HUES64 (cell line): ENCODE measurements around the gene GSG1L2. TPM values are rescaled to one million over a fixed set of nuclear protein-coding genes. Genes with fewer than 3 reads are reported as not detected.

ENCODE experiments used
- H3K27ac ChIP-seq: 2 replicates; pipeline ENCODE4 v1.7.0; 2013; ENCODE audit warnings: low read depth, low read length, inconsistent platforms
- H3K27me3 ChIP-seq: 2 replicates; pipeline ENCODE4 v1.6.1; 2013; ENCODE audit warnings: mild to moderate bottlenecking, low read length; ENCODE audit not compliant: insufficient read depth
- H3K36me3 ChIP-seq: 2 replicates; pipeline ENCODE4 v1.6.1; 2013; ENCODE audit warnings: mild to moderate bottlenecking, low read length; ENCODE audit not compliant: insufficient read depth
- H3K4me1 ChIP-seq: 2 replicates; pipeline ENCODE4 v1.6.1; 2013; ENCODE audit warnings: mild to moderate bottlenecking, low read length, moderate library complexity; ENCODE audit not compliant: insufficient read depth
- H3K4me3 ChIP-seq: 2 replicates; pipeline ENCODE4 v1.5.1; 2013; ENCODE audit warnings: mild to moderate bottlenecking, low read length, moderate library complexity
- H3K9ac ChIP-seq: 2 replicates; pipeline ENCODE4 v1.6.1; 2013; ENCODE audit warnings: mild to moderate bottlenecking, low read depth, low read length
- H3K9me3 ChIP-seq: 2 replicates; pipeline ENCODE4 v1.6.1; 2013; ENCODE audit warnings: low read depth, low read length; ENCODE audit not compliant: insufficient read depth
- WGBS: fragments of 150-250, 120-280 bp; methylation state at CpG from one replicate; pipeline ENCODE4 v1.1.7; 2013; ENCODE audit warnings: missing lambda C conversion rate; 5-methylcytosine and 5-hydroxymethylcytosine counted together
- polyA plus RNA-seq, 2 experiments: library from polyadenylated mRNA; stranded (reverse); fragments of 50-300 nt; gene quantifications; one replicate each; pipeline ENCODE4 v1.2.3, GENCODE V29; 2013

The GSG1L2 gene
- not detected for polyA plus RNA-seq (2013, experiment 1 of 2)
- polyA plus RNA-seq (2013, experiment 2 of 2): not detected

DNA sequence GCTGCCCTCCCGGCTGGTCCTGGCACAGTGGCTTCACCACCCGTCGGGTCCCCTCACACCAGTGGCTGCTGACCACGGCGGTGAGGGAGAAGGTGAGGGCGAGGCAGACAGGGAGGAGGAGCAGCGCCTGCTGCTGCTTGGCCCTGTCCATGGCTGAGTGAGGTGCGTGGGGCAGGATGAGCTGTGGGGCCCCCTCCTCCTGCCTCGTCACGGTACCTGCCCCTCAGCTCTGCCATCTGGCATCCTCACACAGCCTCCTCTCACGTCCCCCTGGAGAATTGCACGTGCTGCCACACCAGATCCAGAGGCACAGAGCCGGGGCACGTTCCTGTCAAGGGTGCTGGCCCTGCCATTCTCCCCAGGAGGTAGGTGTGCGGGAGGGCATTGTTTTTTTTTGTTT, at the start of gene GSG1L2:
Gene GSG1L2, minus strand, starts transcription at position 159 of the 400 bp plus-strand sequence. Its CDS starts 8 bp downstream, at position 151.
- H3K9me3 ChIP-seq: no peaks in the 10 kb centered on the region
- no peak within 1 kb of the TSS for H3K9ac ChIP-seq
- no peaks in the 10 kb centered on the region for H3K4me1 ChIP-seq
- no peak within 1 kb of the TSS for H3K27ac ChIP-seq
- WGBS: 87% methylated on average over 15 of the region's 15 CpGs
- H3K27me3 ChIP-seq: no peaks in the 10 kb centered on the region
- H3K36me3 ChIP-seq: no peaks in the 10 kb centered on the region
- H3K4me3 ChIP-seq: no peak within 1 kb of the TSS

DNA sequence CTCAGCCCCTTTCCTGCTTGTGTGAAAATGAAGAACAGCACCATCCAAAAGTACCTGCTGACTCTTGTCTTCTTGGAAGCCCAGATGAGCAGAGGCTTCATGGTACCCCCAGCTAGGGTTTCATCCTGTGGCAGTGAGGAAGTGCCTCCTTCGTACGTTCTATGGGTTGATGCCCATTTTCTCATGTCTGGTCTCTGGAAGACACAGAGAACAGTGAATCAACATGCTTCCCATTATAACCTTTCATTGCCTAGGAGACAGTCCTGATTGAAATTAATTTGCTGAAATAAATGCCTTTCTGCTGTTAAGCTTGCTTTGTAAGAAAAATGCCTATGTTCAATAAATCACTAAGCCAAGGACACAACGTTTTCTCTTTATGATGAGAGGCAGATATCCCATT, 46.7 kb upstream of the GSG1L2 start:
- no peaks in the 10 kb centered on the region for H3K36me3 ChIP-seq
- WGBS: 90% methylated on average over 3 of the region's 3 CpGs
- H3K4me3 ChIP-seq: no peak overlapping the region
- no peak overlapping the region for H3K27ac ChIP-seq
- H3K27me3 ChIP-seq: no peaks in the 10 kb centered on the region
- no peaks in the 10 kb centered on the region for H3K9me3 ChIP-seq
- no peak overlapping the region for H3K9ac ChIP-seq
- H3K4me1 ChIP-seq: no peaks in the 10 kb centered on the region

DNA sequence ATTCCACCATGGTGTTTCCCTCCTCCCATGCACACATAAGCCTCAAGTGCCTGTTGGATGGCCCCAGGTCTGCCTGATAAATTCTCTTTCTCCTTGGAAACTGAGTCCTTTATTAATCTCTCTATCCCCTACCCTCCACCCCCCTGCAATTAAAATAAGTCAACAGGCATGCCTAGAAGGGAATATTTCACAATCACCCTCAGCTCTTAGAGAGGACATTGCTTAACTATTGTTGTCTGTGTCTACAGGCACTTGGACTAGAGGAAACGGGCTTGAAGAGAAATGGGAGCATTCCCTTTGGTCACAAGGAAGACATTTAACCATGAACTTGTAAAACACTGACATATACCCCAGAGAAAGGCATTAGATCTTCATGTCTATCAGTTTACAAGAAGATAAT, 43.7 kb upstream of the GSG1L2 start:
- no peaks in the 10 kb centered on the region for H3K9me3 ChIP-seq
- no peak overlapping the region for H3K4me3 ChIP-seq
- H3K27me3 ChIP-seq: no peaks in the 10 kb centered on the region
- 83% methylated on average over 1 of the region's 1 CpG for WGBS
- H3K36me3 ChIP-seq: no peaks in the 10 kb centered on the region
- no peak overlapping the region for H3K27ac ChIP-seq
- no peaks in the 10 kb centered on the region for H3K4me1 ChIP-seq
- no peak overlapping the region for H3K9ac ChIP-seq

DNA sequence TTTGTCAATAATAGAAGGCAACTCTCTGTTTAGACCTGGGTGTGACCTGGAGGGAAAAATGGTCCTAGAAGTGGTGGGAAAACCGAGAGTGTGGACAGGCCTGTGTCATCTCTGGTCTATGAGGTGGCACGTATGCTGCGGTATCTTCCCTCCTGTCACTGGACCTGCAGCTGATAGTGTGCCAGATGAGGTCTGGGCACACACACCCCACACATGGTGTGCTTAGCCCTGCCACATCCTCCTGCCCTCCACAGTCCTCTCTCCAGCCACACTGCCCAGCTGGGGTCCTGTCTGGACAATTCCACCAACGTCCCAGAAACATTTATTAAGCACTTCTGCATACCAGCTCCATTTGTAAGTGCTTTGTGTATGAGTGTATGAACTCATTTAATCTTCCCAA, 41.1 kb upstream of the GSG1L2 start:
- no peaks in the 10 kb centered on the region for H3K4me1 ChIP-seq
- no peaks in the 10 kb centered on the region for H3K36me3 ChIP-seq
- no peaks in the 10 kb centered on the region for H3K9me3 ChIP-seq
- H3K9ac ChIP-seq: no peak overlapping the region
- no peaks in the 10 kb centered on the region for H3K27me3 ChIP-seq
- H3K4me3 ChIP-seq: no peak overlapping the region
- 79% methylated on average over 4 of the region's 4 CpGs for WGBS
- no peak overlapping the region for H3K27ac ChIP-seq

DNA sequence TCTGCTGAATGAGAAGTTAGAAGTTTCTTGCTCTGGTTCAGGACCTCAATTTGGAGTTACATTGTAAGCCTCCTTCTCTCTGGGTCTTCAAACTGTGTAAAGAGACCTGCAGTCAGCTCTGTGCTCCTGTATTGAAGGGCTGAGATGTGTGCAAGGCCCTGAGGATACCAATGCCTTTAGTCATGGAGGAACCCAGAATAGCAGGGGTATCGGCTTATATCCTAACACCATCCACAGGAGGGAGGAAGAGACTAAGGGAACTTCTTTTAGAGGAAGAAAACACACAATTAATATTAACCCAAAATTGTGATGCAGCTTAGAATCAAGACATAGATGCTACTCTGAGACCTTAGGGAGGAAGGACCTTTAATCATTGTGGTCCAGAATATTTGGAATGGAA, 40.3 kb upstream of the GSG1L2 start:
- no CpG with 5 or more reads among the region's 1 CpG for WGBS
- H3K27ac ChIP-seq: no peak overlapping the region
- no peak overlapping the region for H3K4me3 ChIP-seq
- H3K9ac ChIP-seq: no peak overlapping the region
- no peaks in the 10 kb centered on the region for H3K27me3 ChIP-seq
- no peaks in the 10 kb centered on the region for H3K36me3 ChIP-seq
- H3K9me3 ChIP-seq: no peaks in the 10 kb centered on the region
- H3K4me1 ChIP-seq: no peaks in the 10 kb centered on the region

DNA sequence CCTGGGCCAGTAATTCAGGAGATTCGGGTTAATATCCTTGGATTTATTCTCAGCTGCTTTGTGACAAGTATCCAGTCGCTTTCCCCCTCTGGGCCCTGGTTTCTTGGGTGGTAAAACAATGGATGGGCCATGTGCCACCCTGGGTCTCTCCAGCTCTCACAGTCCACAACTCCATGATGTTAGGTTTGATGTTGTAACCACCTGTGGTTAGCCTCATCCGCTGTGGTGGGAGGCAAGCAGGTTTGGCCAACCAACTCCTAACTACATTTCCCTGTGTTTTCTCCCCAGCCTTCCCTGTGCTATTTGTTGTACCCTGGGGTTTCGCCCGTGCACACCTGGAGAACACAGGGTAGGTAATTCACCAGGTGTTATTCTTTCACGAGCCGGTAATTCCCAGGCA, 39.0 kb upstream of the GSG1L2 start:
- 89% methylated on average over 7 of the region's 7 CpGs for WGBS
- H3K9ac ChIP-seq: no peak overlapping the region
- H3K4me3 ChIP-seq: no peak overlapping the region

DNA sequence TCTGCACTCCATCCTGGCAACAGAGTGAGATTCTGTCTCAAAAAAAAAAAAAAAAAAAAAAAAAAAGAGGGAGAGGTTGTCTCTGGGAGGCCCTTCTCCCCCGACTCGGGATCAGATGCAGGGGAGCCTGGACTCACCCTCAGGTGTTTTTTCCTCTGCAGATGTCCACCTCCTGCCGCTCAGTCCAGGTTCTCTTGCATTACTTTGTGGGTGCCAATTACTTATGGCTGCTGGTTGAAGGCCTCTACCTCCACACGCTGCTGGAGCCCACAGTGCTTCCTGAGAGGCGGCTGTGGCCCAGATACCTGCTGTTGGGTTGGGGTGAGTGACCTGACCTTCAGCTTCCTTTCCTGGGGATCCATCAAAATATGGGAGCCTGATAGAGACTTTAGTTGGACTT, 37.9 kb upstream of the GSG1L2 start:
- H3K27ac ChIP-seq: no peak overlapping the region
- H3K9me3 ChIP-seq: no peaks in the 10 kb centered on the region
- no peak overlapping the region for H3K4me3 ChIP-seq
- no peak overlapping the region for H3K9ac ChIP-seq
- 92% methylated on average over 5 of the region's 5 CpGs for WGBS
- H3K4me1 ChIP-seq: no peaks in the 10 kb centered on the region
- no peaks in the 10 kb centered on the region for H3K27me3 ChIP-seq
- H3K36me3 ChIP-seq: no peaks in the 10 kb centered on the region

More for the DNA sequence above, 39.0 kb upstream of the GSG1L2 start:
- no peak overlapping the region for H3K27ac ChIP-seq
- no peaks in the 10 kb centered on the region for H3K9me3 ChIP-seq
- no peaks in the 10 kb centered on the region for H3K4me1 ChIP-seq
- no peaks in the 10 kb centered on the region for H3K27me3 ChIP-seq
- H3K36me3 ChIP-seq: no peaks in the 10 kb centered on the region

DNA sequence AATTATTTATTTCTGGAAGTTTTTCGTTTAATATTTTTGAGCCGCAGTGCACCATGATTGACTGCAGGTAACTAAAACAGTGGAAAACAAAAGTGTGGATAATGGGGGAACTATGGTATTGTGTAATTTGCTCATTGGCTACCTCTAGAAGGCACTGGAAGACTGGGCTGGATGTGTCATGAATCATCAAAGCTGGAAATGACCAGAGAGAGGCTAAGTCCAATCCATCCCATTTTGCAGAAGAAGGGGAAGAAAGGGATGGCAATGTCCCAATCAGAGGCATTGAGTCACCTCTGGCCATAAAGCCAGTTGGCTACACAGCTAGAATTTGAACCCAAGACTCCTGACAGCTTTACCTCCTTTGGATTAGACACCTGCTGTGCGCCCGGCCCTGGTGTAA, 33.2 kb upstream of the GSG1L2 start:
- Histone ChIP-seq H3K4me3 (no peak overlapping the region), H3K4me1 (no peaks in the 10 kb centered on the region), H3K27ac (no peak overlapping the region), H3K27me3 (no peaks in the 10 kb centered on the region), H3K36me3 (no peaks in the 10 kb centered on the region), H3K9ac (no peak overlapping the region), H3K9me3 (no peaks in the 10 kb centered on the region)
- WGBS: 96% methylated on average over 4 of the region's 4 CpGs

DNA sequence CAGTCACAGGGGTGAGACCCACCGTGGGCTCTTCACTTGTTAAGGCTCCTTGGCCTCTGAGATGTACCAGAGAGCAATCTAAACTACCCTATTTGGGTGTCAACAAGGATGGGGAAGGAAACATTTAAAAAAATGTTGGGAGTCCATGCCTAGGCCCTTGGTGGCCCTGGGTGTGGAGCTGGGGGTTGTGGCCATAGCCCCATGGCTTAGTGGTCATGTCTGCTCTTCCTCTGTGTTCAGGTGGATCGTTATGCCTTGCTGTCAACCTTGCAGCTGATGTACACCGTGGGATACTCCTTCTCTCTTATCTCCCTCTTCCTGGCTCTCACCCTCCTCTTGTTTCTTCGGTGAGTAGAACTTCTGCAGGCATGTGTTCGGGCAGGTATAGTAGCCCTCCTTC, 32.4 kb upstream of the GSG1L2 start:
- WGBS: 94% methylated on average over 5 of the region's 5 CpGs
- no peak overlapping the region for H3K27ac ChIP-seq

DNA sequence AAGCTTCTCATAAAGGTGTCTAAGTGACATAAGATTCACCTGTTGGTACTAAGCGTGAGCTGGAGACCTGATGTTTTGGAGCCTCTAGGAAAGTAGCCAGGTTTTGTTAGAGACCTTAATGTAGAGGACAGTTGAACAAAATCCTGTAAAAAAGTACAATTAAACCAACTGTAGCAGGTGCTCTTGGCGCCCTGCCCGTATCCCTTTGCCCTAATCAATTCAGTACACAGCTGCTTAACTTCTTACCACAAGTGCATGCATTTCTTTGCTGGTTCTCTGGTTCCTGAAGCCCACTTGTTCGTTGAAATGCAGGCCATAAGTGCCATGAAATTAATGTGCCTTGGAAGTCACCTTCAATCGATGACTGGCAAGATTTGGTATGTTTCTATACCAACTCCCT, 28.3 kb upstream of the GSG1L2 start:
- Histone ChIP-seq H3K27me3 (no peaks in the 10 kb centered on the region), H3K4me3 (no peak overlapping the region), H3K36me3 (no peaks in the 10 kb centered on the region), H3K9me3 (no peaks in the 10 kb centered on the region), H3K4me1 (no peaks in the 10 kb centered on the region), H3K9ac (no peak overlapping the region), H3K27ac (no peak overlapping the region)
- WGBS: 97% methylated on average over 5 of the region's 5 CpGs

More for the DNA sequence above, 32.4 kb upstream of the GSG1L2 start:
- Histone ChIP-seq H3K36me3 (no peaks in the 10 kb centered on the region), H3K9ac (no peak overlapping the region), H3K9me3 (no peaks in the 10 kb centered on the region), H3K4me1 (no peaks in the 10 kb centered on the region), H3K27me3 (no peaks in the 10 kb centered on the region), H3K4me3 (no peak overlapping the region)

DNA sequence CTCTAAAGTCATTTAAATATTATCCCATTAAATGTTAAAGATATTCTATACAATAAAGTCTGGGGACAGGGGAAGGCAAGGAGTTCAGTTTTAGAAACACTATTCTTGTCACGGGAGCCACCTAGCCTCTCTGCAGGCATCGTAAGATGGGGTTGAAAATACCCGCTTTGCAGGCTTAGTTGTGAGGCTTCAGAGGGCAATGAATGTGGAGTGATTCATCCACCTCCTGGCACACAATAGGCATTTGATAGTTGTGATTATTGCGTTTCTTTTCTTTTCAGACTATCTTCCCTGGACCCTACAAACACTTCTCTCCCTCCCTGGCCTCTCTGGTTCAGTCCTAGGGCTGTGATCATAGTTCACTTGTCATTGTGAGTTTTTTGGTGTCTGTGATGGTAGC, 23.4 kb upstream of the GSG1L2 start:
- Histone ChIP-seq H3K36me3 (no peaks in the 10 kb centered on the region), H3K9me3 (no peaks in the 10 kb centered on the region), H3K27ac (no peak overlapping the region), H3K9ac (no peak overlapping the region), H3K27me3 (no peaks in the 10 kb centered on the region), H3K4me1 (no peaks in the 10 kb centered on the region), H3K4me3 (no peak overlapping the region)
- WGBS: 98% methylated on average over 3 of the region's 4 CpGs

DNA sequence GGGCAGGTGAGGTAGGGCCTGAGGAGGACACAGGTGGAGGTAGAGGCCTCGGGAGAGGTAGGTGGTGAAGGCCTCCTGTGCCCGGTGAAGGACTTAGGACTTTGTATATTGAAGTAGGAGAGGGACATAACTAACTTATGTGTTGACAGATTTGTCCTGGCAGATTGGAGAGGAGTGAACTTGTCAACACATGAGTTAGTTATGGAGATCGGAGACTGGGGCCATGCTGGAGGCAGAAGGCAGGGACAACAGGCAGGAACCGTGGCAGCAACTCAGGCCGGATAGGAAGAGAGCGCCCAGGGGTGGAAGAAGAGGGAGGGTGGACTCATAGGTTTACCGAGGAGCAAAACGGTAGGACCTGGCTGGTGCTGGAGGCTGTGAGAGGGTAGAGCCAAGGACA, 22.3 kb upstream of the GSG1L2 start:
- no peak overlapping the region for H3K27ac ChIP-seq
- WGBS: 86% methylated on average over 8 of the region's 8 CpGs
- H3K36me3 ChIP-seq: no peaks in the 10 kb centered on the region

More for the DNA sequence above, 22.3 kb upstream of the GSG1L2 start:
- Histone ChIP-seq H3K9ac (no peak overlapping the region), H3K4me3 (no peak overlapping the region), H3K27me3 (no peaks in the 10 kb centered on the region), H3K9me3 (no peaks in the 10 kb centered on the region), H3K4me1 (no peaks in the 10 kb centered on the region)
